HG03460 (cell line): ENCODE measurements around the gene KCNT1.
"Not testable (repeated sequence)": the region's sequence is repeated elsewhere in the genome, so short reads cannot be mapped to it uniquely, and the experiment has no call there.

Experiments
- ATAC-seq: cut with Tn5 transposase; IDR thresholded peaks from one replicate; pipeline ENCODE4 v1.9.1; 2021; ENCODE audit not compliant: unreplicated experiment

Gene KCNT1

GRCh38 chr9:135701959-135702721 lies at the start of gene KCNT1:
TSS of gene KCNT1 (plus strand) at chr9:135702185. CDS start at chr9:135702259, 74 bp downstream.
- ATAC-seq = no peak

- ATAC-seq = no peak
Measured at GRCh38 chr9:135655317-135655716, 46.7 kb upstream of the KCNT1 start.

DNA sequence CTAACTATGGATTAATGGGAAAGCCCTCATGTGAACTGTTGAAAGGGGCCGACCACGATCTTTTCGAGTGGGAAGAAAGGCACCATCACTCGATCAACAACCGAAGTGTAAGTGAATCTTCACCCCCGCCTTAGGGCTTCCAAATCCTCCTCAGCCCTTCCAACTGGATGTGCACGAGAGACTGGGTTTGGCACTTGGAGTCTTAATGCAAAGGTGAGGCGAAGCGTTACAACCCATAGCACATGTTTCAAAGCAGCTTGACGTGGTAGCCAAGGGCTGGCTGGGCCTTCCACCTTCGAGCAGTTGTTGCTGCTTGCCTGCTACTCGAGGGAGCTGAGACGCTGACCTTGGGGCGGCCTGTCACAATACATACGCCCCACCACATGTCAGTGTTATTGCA lies 44.6 kb upstream of the KCNT1 start:
- no peak for ATAC-seq

DNA sequence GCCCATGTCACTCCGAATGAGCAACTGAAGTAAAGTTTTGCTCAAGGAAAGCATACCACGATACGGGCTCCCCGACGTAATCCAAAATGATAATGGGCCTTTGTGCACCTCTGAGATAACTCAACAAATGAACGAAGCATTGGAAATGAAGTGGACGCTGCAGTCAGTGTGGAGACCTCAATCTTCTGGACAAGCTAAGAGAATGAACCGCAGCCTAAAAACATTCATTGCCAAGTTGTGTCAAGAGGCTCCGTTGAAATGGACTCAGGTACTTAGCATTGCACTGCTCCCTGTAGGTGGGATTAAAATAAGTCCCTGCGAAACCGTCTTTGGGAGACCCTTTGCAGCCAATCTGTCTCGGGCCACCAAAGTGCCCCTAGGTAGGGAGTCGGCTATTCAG lies 42.7 kb upstream of the KCNT1 start:
- no peak for ATAC-seq

- ATAC-seq = no peak
Measured at GRCh38 chr9:135660407-135660806, 41.6 kb upstream of the KCNT1 start.

GRCh38 chr9:135661816-135662560 lies 40.0 kb upstream of the KCNT1 start:
- ATAC-seq = no peak

DNA sequence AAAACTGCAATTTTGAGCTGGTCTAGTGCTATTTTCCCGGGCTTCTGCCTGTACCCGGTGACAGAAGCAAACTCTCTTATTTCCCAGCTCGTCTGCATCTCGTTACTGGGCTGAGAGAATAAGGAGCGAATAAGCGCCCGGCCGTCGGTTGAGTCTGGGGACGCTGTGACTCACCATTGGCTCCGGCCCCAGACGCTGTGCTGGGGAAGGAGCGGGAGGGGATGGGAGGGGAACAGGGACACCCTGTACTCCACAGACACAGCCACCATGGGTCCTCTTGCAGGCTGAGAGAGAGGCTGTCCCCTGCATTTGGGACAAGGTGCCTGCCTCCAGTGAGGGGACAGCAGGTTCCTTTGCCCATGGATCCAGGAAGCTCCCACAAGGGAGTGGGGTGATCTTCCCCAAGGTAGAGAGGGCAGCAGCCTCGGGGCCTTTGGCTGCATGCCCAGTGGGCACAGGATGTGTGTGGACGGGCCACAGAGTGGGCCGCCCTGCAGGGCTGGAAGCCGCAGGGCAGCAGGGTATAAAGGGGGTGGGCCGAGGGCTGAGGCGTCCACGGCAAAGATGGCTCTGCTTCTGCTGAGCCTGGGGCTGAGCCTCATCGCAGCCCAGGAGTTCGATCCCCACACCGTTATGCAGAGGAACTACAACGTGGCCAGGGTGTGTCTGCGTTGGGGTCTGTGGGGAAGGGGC lies 39.1 kb upstream of the KCNT1 start, which contains the start of gene LCN9:
Gene LCN9, plus strand, starts transcription at position 552 of the 693 bp plus-strand sequence. Its CDS starts 13 bp downstream, at position 565.
- no peak for ATAC-seq

GRCh38 chr9:135663451-135663770 lies 38.6 kb upstream of the KCNT1 start:
- no peak for ATAC-seq

DNA sequence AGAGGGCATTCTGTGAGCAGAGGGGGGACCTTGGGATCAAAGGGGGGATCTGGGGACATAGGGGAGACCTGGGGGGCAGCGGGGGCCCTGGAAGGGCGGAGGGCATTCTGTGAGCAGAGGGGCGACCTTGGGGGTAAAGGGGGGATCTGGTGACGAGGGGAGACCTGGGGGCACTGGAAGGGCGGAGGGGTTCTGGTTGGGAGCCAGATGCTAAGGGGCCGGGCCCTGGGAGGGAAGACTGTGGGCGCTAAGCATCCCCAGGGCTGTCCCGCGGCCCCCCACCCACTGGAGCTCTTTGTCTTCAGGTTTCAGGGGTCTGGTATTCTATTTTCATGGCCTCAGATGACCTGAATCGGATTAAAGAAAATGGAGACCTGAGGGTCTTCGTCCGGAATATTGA lies 38.1 kb upstream of the KCNT1 start:
- ATAC-seq = no peak

DNA sequence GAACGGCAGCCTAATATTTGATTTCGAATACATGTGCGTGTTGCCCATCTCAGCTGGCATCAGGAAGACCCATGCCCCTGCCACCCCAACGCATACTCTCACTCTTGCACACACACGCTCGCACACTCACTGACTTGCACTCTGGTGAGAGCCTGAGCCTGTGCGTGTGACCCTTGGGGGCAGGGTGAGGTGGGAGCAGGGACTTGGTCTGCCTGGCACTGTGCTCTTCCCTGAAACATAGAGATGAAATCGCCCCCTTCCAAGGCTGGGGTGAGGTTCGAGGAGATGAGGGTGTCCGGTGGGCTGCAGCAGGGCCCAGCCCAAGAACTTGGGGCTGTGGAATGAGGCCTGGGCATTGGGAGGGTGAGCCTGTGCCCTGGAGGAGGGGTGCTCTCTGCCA lies 37.7 kb upstream of the KCNT1 start:
- no peak for ATAC-seq

- no peak for ATAC-seq
Measured at GRCh38 chr9:135664801-135665794, 36.9 kb upstream of the KCNT1 start.

DNA sequence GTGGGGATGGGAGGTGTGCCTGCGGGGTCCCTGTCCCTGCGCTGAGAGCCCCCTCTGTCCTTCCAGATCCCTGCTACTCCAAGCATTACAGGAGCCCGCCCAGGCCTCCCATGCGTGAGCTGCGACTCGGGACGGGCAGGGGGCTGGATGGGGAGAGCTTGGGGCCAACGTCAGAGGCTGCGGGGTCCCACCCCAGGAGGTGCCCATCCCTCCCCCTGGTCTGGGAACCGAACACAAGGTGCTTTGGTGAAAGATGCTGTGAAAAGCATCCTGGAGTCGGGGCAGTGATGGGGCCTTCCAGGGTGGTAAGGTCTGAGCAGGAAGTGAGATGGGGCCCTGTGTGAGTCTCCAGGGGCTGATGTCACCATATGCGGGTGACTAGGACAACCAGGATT lies 36.2 kb upstream of the KCNT1 start:
- no peak for ATAC-seq

- ATAC-seq = no peak
Measured at GRCh38 chr9:135666534-135667462, 35.2 kb upstream of the KCNT1 start.

GRCh38 chr9:135667463-135668001 lies 34.5 kb upstream of the KCNT1 start:
- no peak for ATAC-seq

DNA sequence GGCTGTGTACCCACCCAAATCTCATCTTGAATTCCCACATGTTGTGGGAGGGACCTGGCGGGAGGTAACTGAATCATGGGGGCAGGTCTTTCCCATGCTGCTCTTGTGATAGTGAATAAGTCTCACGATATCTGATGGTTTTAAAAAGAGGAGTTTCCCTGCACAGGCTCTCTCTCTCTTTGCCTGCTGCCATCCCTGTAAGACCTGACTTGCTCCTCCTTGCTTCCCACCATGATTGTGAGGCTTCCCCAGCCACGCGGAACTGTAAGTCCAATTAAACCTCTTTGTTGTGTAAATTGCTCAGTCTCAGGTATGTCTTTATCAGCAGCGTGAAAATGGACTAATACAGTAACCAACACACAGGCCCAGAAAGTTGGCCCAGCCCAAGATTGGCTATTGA lies 33.0 kb upstream of the KCNT1 start:
- not testable (repeated sequence) for ATAC-seq

DNA sequence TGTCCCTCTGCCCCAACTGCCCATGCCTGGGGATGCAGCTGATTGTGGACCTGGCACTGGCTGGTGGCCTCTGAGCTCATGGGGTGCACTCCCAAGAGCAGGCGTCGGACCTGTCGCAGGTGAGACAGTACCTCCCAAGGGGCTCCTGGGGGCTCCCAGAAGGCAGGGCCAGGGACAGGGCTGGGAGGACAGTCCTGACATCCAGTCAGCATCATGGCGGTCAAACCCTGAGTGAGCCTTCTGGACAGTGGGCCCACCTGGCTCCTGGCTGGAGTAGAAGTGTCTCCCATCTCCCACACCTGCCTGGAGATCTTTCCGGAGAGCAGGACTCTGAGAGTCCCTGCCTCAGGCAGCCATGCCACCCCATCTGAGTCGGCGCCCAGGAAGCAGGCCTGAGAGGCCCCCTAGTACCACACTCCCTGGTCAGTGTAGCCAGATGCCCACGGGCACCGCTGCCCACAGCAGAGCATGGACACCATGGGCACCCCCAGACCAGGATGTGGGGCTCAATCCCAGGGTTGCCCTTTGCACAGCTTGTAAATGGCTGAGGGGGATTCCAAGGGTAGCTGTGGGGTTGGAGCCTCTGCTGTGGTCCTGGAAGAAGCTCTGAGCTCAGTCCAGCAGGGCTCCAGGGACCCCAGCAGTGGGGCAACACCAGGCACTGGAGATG lies 32.2 kb upstream of the KCNT1 start:
- ATAC-seq = no peak

GRCh38 chr9:135670721-135671590 lies 31.0 kb upstream of the KCNT1 start:
- no peak for ATAC-seq

GRCh38 chr9:135671591-135672041 lies 30.4 kb upstream of the KCNT1 start:
- ATAC-seq = no peak
